Fibroblast of lung (primary cell): ENCODE data around the gene ACSF2. TPM values are rescaled to one million over a fixed set of nuclear protein-coding genes. Genes with fewer than 3 reads are reported as not detected.

Experiments used
- DNase-seq, 2 donors: peaks; one replicate each; pipeline versions ENCODE4 v3.0.0 to v3.0.0-alpha.2; 2010; ENCODE audit warnings: low read depth in 2 of 2
- H2AFZ ChIP-seq: 2 replicates; pipeline ENCODE4 v1.5.1; 2012; ENCODE audit warnings: low read length, control low read depth, inconsistent platforms
- H3K27ac ChIP-seq: 2 replicates; pipeline ENCODE4 v1.5.1; 2011; ENCODE audit warnings: low read length, control low read depth; ENCODE audit not compliant: insufficient read depth
- H3K27me3 ChIP-seq: 2 replicates; pipeline ENCODE4 v1.5.1; 2011; ENCODE audit warnings: mild to moderate bottlenecking, low read length; ENCODE audit not compliant: control insufficient read depth, insufficient read depth
- H3K36me3 ChIP-seq: 2 replicates; pipeline ENCODE4 v1.5.1; 2011; ENCODE audit warnings: low read length; ENCODE audit not compliant: control insufficient read depth, insufficient read depth
- H3K4me1 ChIP-seq: 2 replicates; pipeline ENCODE4 v1.5.1; 2011; ENCODE audit warnings: low read length; ENCODE audit not compliant: control insufficient read depth, insufficient read depth; ENCODE audit errors: extremely low read depth
- H3K4me2 ChIP-seq: 2 replicates; pipeline ENCODE4 v1.5.1; 2011; ENCODE audit warnings: low read length, control low read depth; ENCODE audit not compliant: insufficient read depth; ENCODE audit errors: extremely low read depth
- H3K4me3 ChIP-seq, 4 experiments: fragments of 200-600 bp in 1 of 4; sonication (generic) in 1 of 4; replicated peaks in 1 of 4; 2 replicates each; pipeline ENCODE4 v1.5.1; 2011 to 2016; ENCODE audit warnings: low read length in 4 of 4, low read depth in 3 of 4, mild to moderate bottlenecking in 3 of 4, control low read depth in 2 of 4, inconsistent platforms in 1 of 4, mixed read lengths in 1 of 4; ENCODE audit not compliant: insufficient read depth in 1 of 4; ENCODE audit errors: control extremely low read depth in 1 of 4
- H3K79me2 ChIP-seq: 2 replicates; pipeline ENCODE4 v1.5.1; 2012; ENCODE audit warnings: mild to moderate bottlenecking, low read length, inconsistent platforms; ENCODE audit not compliant: control insufficient read depth, insufficient read depth
- H3K9ac ChIP-seq: 2 replicates; pipeline ENCODE4 v1.5.1; 2011; ENCODE audit warnings: mild to moderate bottlenecking, low read length, control low read depth; ENCODE audit not compliant: insufficient read depth
- H3K9me3 ChIP-seq: 2 replicates; pipeline ENCODE4 v1.5.1; 2012; ENCODE audit warnings: low read depth, low read length; ENCODE audit not compliant: control insufficient read depth, insufficient read depth
- H4K20me1 ChIP-seq: 2 replicates; pipeline ENCODE4 v1.5.1; 2011; ENCODE audit warnings: low read length; ENCODE audit not compliant: control insufficient read depth, insufficient read depth; ENCODE audit errors: extremely low read depth
- CTCF ChIP-seq, 2 donors: IDR thresholded peaks in 1 of 2; conservative IDR thresholded peaks in 1 of 2; 1 replicate in 1 of 2; 2 replicates in 1 of 2; pipeline ENCODE4 v1.5.1; 2011 to 2012; ENCODE audit warnings: low read length in 2 of 2, control low read depth in 1 of 2, inconsistent platforms in 1 of 2, low read depth in 1 of 2, mild to moderate bottlenecking in 1 of 2
- EZH2 ChIP-seq: IDR thresholded peaks from 2 replicates; pipeline ENCODE4 v1.5.1; 2012; ENCODE audit warnings: low read length, control low read depth, mild to moderate bottlenecking; ENCODE audit errors: missing control alignments
- polyA plus RNA-seq, 2 donors: library from polyadenylated mRNA; depleted of rRNA in 1 of 2; stranded (reverse) in 1 of 2; unstranded in 1 of 2; fragments of >200 nt; gene quantifications; 2 replicates each; pipeline ENCODE4 v1.2.1, GENCODE V29; 2011 to 2012; ENCODE audit warnings: missing spikeins in 1 of 2
- total RNA-seq: library from RNA; depleted of rRNA; stranded (reverse); fragments of >200 nt; gene quantifications from 2 replicates; pipeline ENCODE4 v1.2.1, GENCODE V29; 2014

ACSF2 gene
- total and polyA plus RNA-seq, 2 donors (not counting 1 experiment from before 2014, with no cell fraction given) = 16.5 to 23.6 TPM

DNA sequence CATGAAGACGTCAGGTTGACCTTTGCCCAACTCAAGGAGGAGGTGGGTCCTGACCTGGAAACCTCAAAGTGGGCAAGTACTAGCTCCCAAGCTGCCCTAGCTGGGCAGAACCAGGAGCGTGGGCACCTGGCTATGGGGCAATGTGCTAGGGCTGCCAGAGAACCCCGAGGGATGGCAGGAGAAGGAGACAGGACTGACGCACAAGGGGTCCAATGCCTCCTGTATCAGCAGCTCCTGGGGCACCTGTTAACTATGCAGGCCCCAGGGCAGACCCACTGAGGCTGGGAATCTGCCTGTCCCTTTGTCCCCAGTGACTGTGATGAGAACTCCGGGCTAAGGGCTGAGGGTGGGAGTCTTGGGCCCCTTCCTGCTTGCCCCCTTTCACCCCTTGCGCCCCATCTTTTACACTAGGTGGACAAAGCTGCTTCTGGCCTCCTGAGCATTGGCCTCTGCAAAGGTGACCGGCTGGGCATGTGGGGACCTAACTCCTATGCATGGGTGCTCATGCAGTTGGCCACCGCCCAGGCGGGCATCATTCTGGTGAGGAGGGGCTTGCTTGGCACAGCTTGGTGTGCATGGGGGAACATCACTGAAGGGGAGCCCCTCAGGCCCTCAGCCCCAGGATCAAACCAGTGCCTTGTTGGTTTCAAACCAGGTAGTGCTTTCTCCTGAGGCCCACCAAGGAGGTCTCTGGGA, 35.0 kb downstream of the ACSF2 start:
- H3K79me2 ChIP-seq = no peaks in the 10 kb centered on the region
- H3K4me2 ChIP-seq = no peak overlapping the region
- no peak for DNase-seq
- no peaks in the 10 kb centered on the region for H4K20me1 ChIP-seq
- H3K27ac ChIP-seq = no peak overlapping the region
- no peak overlapping the region for H3K9ac ChIP-seq
- TF ChIP-seq EZH2 (no peak), CTCF (conservative IDR thresholded peaks at IDR 0.05 in 1 of 2, IDR thresholded peaks at IDR 0.05 in 1 of 2; ENCODE audit: low read depth in 1 of 2, low read length in 2 of 2) (no peak)
- no peaks in the 10 kb centered on the region for H3K36me3 ChIP-seq
- H3K27me3 ChIP-seq = no peaks in the 10 kb centered on the region
- no peak overlapping the region for H3K4me3 ChIP-seq
- H3K9me3 ChIP-seq = no peaks in the 10 kb centered on the region
- H2AFZ ChIP-seq = no peak overlapping the region
- no peaks in the 10 kb centered on the region for H3K4me1 ChIP-seq

GRCh38 chr17:50461550-50462132, 35.6 kb downstream of the ACSF2 start:
- Histone ChIP-seq H3K36me3 (no peaks in the 10 kb centered on the region), H3K27ac (no peak overlapping the region), H3K9ac (no peak overlapping the region), H3K9me3 (no peaks in the 10 kb centered on the region), H3K4me3 (no peak overlapping the region), H3K79me2 (no peaks in the 10 kb centered on the region), H3K4me2 (no peak overlapping the region), H3K27me3 (peaks cover under 1% of the 10 kb centered on the region), H4K20me1 (no peaks in the 10 kb centered on the region), H2AFZ (no peak overlapping the region), H3K4me1 (no peaks in the 10 kb centered on the region)
- TF ChIP-seq EZH2 (no peak), CTCF (conservative IDR thresholded peaks at IDR 0.05 in 1 of 2, IDR thresholded peaks at IDR 0.05 in 1 of 2; ENCODE audit: low read depth in 1 of 2, low read length in 2 of 2) (no peak)
- no peak for DNase-seq

DNA sequence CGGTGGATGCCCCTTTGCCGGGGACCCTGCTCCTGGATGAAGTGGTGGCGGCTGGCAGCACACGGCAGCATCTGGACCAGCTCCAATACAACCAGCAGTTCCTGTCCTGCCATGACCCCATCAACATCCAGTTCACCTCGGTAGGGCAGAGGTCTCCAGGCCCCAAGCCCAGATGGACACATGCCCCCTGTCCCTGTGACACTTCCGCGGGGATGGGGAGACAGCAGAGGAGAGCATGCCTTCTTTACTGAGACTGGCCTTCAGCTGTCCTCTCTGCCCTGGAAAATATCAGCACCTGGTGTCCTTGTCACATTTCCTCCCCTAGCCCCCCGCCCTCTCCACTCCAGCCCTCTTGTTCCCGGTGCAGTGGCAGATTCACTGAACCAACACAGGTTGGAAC, 36.4 kb downstream of the ACSF2 start:
- Histone ChIP-seq H2AFZ (no peak overlapping the region), H3K79me2 (no peaks in the 10 kb centered on the region), H3K27me3 (peaks cover 5% of the 10 kb centered on the region), H3K36me3 (no peaks in the 10 kb centered on the region), H3K9me3 (no peaks in the 10 kb centered on the region), H3K4me2 (no peak overlapping the region), H3K4me1 (no peaks in the 10 kb centered on the region), H4K20me1 (no peaks in the 10 kb centered on the region), H3K27ac (no peak overlapping the region), H3K9ac (no peak overlapping the region), H3K4me3 (no peak overlapping the region)
- TF ChIP-seq CTCF (conservative IDR thresholded peaks at IDR 0.05 in 1 of 2, IDR thresholded peaks at IDR 0.05 in 1 of 2; ENCODE audit: low read depth in 1 of 2, low read length in 2 of 2) (no peak), EZH2 (no peak)
- DNase-seq = no peak
